Measurements from ENCODE around the gene PALB2. TPM values are rescaled to one million over a fixed set of nuclear protein-coding genes. Genes with fewer than 3 reads are reported as not detected.

Gene PALB2
- total and polyA plus RNA-seq, 2 of the 8 experiments (the other 6 are each of a cell fraction or from before 2014, with no cell fraction given): 12.5 to 33.1 TPM

GRCh38 chr16:23682181-23682580 is 41.1 kb upstream of the PALB2 start (continued):
- TF ChIP-seq CHD7 (IDR thresholded peaks at IDR 0.05; ENCODE audit: insufficient replicate concordance, low read length) (no peak), TBP (IDR thresholded peaks at IDR 0.05; ENCODE audit: low read depth, low read length) (no peak), NANOG (IDR thresholded peaks at IDR 0.05; ENCODE audit: insufficient read depth, low read depth, low read length, poor library complexity, severe bottlenecking) (no peak)

Data from H1 (cell line).